Chondrocyte (in vitro differentiated cells): ENCODE measurements around the gene DMKN. TPM values are rescaled to one million over a fixed set of nuclear protein-coding genes. Genes with fewer than 3 reads are reported as not detected.

Experiments
- DNase-seq: peaks from one replicate; pipeline ENCODE4 v3.0.0; 2021; ENCODE audit warnings: mixed read lengths, low spot score
- H3K27ac Mint-ChIP-seq: one replicate; pipeline ENCODE4 v1.8.0; 2021; ENCODE audit warnings: mild to moderate bottlenecking, moderate library complexity, mixed read lengths; ENCODE audit not compliant: unreplicated experiment
- H3K27me3 Mint-ChIP-seq: 2 replicates; pipeline ENCODE4 v1.8.0; 2021; ENCODE audit warnings: low read depth, mixed read lengths
- H3K36me3 Mint-ChIP-seq: 2 replicates; pipeline ENCODE4 v1.8.0; 2021; ENCODE audit warnings: low read depth, mixed read lengths
- H3K4me1 Mint-ChIP-seq: 2 replicates; pipeline ENCODE4 v1.8.0; 2021; ENCODE audit warnings: low read depth, mild to moderate bottlenecking, mixed read lengths
- H3K4me3 Mint-ChIP-seq: one replicate; pipeline ENCODE4 v1.8.0; 2021; ENCODE audit warnings: mild to moderate bottlenecking, moderate library complexity, mixed read lengths; ENCODE audit not compliant: unreplicated experiment
- H3K9me3 Mint-ChIP-seq: 2 replicates; pipeline ENCODE4 v1.8.0; 2021; ENCODE audit warnings: low read depth, mixed read lengths
- total RNA-seq: library from RNA; stranded (reverse); gene quantifications from 3 replicates; pipeline ENCODE4 v1.2.1, GENCODE V29; 2021
- TF ChIP-seq, protein P1 (sequence below): fragments of 200-600 bp; sonication (generic); IDR thresholded peaks from 2 replicates; pipeline ENCODE4 v1.5.0; 2021; ENCODE audit warnings: antibody characterized with exemption, mild to moderate bottlenecking, moderate library complexity

DMKN gene
- total RNA-seq, 1 donor from 2014 or later, result 2.1 TPM

DNA sequence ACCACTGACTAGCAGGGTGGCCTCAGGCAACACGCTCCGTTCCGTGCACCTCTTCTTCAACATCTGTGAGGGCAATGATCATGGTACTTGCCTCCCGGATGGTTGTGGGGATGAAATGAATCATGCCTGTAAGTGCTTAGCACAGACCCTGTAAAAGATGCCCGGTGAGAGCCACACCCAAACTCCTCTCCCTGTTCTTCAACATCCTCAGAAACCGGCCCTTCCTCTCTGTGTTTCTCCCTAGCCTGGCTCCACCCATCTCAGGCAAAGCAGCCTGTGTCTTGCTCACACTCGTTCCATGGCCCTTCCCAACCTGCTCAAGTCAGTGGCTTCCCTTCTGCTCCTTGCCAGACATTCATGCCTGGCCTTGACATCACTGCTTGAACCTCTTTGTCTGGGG is 5.8 kb upstream of the DMKN start:
- Mint-ChIP-seq H3K4me3 (no peak overlapping the region), H3K27me3 (peaks cover 2% of the 10 kb centered on the region), H3K4me1 (peaks cover 19% of the 10 kb centered on the region), H3K9me3 (no peaks in the 10 kb centered on the region), H3K27ac (peak overlapping the region; percentile 91), H3K36me3 (no peaks in the 10 kb centered on the region)
- TF ChIP-seq, protein P1, sequence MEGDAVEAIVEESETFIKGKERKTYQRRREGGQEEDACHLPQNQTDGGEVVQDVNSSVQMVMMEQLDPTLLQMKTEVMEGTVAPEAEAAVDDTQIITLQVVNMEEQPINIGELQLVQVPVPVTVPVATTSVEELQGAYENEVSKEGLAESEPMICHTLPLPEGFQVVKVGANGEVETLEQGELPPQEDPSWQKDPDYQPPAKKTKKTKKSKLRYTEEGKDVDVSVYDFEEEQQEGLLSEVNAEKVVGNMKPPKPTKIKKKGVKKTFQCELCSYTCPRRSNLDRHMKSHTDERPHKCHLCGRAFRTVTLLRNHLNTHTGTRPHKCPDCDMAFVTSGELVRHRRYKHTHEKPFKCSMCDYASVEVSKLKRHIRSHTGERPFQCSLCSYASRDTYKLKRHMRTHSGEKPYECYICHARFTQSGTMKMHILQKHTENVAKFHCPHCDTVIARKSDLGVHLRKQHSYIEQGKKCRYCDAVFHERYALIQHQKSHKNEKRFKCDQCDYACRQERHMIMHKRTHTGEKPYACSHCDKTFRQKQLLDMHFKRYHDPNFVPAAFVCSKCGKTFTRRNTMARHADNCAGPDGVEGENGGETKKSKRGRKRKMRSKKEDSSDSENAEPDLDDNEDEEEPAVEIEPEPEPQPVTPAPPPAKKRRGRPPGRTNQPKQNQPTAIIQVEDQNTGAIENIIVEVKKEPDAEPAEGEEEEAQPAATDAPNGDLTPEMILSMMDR, result no peak
- DNase-seq, result no peak

DNA sequence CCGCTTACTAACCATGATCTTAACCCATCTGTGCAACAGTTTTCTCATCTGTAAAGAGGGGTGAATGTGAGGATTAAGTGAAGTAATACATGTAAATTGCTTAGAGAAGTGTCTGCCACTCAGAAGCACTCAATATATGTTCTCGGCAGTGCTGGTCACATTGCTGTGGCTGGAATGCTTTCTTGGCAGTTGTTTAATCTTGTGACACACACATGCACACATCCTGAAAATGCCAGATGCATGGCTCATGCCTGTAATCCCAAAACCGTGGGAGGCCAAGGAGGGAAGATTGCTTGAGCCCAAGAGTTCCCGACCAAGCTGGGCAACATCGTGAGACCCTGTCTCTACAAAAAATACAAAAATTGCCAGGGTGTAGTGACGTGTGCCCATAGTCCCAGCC is 4.9 kb upstream of the DMKN start:
- Mint-ChIP-seq H3K27ac (peak overlapping the region; percentile 91), H3K27me3 (peaks cover 4% of the 10 kb centered on the region)

DNA sequence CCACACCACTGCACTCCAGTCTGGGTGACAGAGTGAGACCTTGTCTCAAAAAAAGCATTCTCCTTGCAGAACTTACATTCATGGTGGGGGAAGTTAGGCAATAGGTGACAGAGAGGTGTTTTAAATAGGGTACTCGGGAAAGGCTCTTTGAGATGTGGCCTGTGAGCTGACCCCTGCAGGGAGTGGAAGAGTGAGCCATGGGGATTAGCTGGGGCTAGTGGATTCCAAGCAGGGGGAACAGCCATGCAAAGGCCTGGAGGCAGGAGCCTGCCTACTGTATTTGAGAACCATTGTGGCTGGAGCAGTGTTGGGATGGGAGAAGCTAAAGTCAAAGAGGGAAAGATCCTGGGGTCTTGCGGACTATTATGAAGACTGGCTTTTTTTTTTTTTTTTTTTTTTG is 3.9 kb upstream of the DMKN start:
- Mint-ChIP-seq H3K9me3 (no peaks in the 10 kb centered on the region), H3K27me3 (peaks cover 8% of the 10 kb centered on the region), H3K36me3 (no peaks in the 10 kb centered on the region), H3K4me3 (no peak overlapping the region), H3K4me1 (peaks cover 19% of the 10 kb centered on the region), H3K27ac (no peak overlapping the region)
- no peak for DNase-seq
- TF ChIP-seq, protein P1, result no peak

More for the DNA sequence above, 4.9 kb upstream of the DMKN start:
- Mint-ChIP-seq H3K4me3 (no peak overlapping the region), H3K4me1 (peaks cover 19% of the 10 kb centered on the region), H3K9me3 (no peaks in the 10 kb centered on the region), H3K36me3 (no peaks in the 10 kb centered on the region)
- TF ChIP-seq, protein P1, result no peak
- no peak for DNase-seq

DNA sequence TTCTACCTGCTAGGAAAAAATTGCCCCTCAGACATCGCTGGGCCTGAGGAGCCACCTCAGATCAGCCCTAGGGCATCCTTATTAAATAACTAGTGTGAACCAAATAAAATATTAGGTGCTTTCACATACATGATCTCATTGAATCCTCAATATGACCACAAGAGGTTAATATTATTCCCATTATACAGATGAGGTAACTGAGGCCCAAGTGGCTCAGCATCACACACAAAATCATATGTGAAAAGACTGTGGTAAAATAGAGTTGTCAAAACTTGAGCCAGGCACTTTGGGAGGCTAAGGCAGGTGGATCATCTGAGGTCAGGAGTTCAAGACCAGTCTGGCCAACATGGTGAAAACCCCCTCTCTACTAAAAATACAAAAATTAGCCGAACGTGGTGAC is 2.9 kb upstream of the DMKN start:
- peaks cover 19% of the 10 kb centered on the region for H3K4me1 Mint-ChIP-seq
- H3K36me3 Mint-ChIP-seq, result no peaks in the 10 kb centered on the region
- TF ChIP-seq, protein P1, result no peak
- H3K27me3 Mint-ChIP-seq, result peaks cover 14% of the 10 kb centered on the region
- H3K9me3 Mint-ChIP-seq, result no peaks in the 10 kb centered on the region
- no peak overlapping the region for H3K4me3 Mint-ChIP-seq
- H3K27ac Mint-ChIP-seq, result no peak overlapping the region
- DNase-seq, result no peak

DNA sequence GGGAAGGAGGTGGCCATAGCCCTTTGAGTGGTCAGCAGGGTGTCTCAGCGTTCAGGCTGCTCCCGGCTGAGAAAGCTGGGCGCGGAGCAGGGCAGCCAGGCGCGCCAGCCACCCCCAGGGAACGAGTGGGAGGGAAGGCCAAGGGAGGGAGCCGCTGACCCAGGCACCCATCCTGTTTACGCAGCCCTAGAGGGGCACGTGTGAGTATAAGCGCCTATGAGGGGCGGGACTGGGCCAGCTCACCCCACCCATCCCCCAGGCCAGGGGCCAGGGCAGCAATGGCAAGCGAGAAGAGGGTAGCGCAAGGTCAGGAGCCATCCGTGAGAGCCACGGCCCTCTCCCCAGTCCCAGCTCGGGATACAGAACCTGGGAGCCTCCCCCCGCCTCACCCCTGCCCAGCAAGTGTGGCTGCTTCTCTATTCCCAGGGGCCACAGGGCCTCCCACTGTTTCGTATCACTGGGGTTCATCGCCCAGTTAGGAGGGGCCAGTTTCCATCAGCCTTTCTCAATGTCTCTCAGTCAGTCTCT is 897 bp upstream of the DMKN start:
- H3K9me3 Mint-ChIP-seq, result no peaks in the 10 kb centered on the region
- no peak overlapping the region for H3K4me3 Mint-ChIP-seq
- no peaks in the 10 kb centered on the region for H3K36me3 Mint-ChIP-seq
- no peak for DNase-seq
- peaks cover 29% of the 10 kb centered on the region for H3K4me1 Mint-ChIP-seq
- no peak overlapping the region for H3K27ac Mint-ChIP-seq
- H3K27me3 Mint-ChIP-seq, result peaks cover 31% of the 10 kb centered on the region
- TF ChIP-seq, protein P1, result no peak
